Thoracic aorta (tissue), 2 donors: ENCODE measurements around the gene MAN2B2. TPM values are rescaled to one million over a fixed set of nuclear protein-coding genes. Genes with fewer than 3 reads are reported as not detected.

Experiments
- ATAC-seq: fragments of 150-250 bp; one replicate; pipeline ENCODE4 v1.8.0; 2017; ENCODE audit warnings: low read depth; ENCODE audit not compliant: insufficient number of reproducible peaks, low FRiP score
- DNase-seq: peaks from one replicate; pipeline ENCODE4 v3.0.0-alpha.2; 2020; ENCODE audit warnings: low spot score
- H3K27ac ChIP-seq, 2 donors: fragments of 200-600 bp; sonication (generic); 1 replicate in 1 of 2; 2 replicates in 1 of 2; pipeline ENCODE4 v1.5.1; 2016; ENCODE audit warnings: mild to moderate bottlenecking in 2 of 2, moderate library complexity in 2 of 2
- H3K27me3 ChIP-seq: fragments of 200-600 bp; sonication (generic); replicated peaks from 2 replicates; pipeline ENCODE4 v1.6.0; 2016; ENCODE audit warnings: mild to moderate bottlenecking; ENCODE audit not compliant: insufficient read depth
- H3K36me3 ChIP-seq: fragments of 200-600 bp; sonication (generic); one replicate; pipeline ENCODE4 v1.5.1; 2016
- H3K4me1 ChIP-seq, 2 donors: fragments of 200-600 bp; sonication (generic); 1 replicate in 1 of 2; 2 replicates in 1 of 2; pipeline versions ENCODE4 v1.5.1 to v1.6.0; 2016; ENCODE audit warnings: low read depth in 2 of 2, mild to moderate bottlenecking in 1 of 2; ENCODE audit not compliant: control insufficient read depth in 1 of 2
- H3K4me3 ChIP-seq: fragments of 200-600 bp; sonication (generic); 2 replicates; pipeline ENCODE4 v1.5.1; 2016; ENCODE audit warnings: mild to moderate bottlenecking
- H3K9me3 ChIP-seq: fragments of 200-600 bp; sonication (generic); 2 replicates; pipeline ENCODE4 v1.5.1; 2016
- total RNA-seq, 2 donors: library from RNA; depleted of rRNA; stranded (reverse); fragments of >200 nt; gene quantifications; one replicate each; pipeline versions ENCODE4 v1.1.0 to v1.2.3, GENCODE V29; 2016
- TF ChIP-seq, protein P1 (sequence below): fragments of 200-600 bp; sonication (generic); IDR thresholded peaks from one replicate; pipeline ENCODE4 v1.5.1; 2019; ENCODE audit warnings: antibody characterized with exemption

The MAN2B2 gene
- total RNA-seq, 2 donors from 2014 or later: 77.1 to 94.1 TPM

DNA sequence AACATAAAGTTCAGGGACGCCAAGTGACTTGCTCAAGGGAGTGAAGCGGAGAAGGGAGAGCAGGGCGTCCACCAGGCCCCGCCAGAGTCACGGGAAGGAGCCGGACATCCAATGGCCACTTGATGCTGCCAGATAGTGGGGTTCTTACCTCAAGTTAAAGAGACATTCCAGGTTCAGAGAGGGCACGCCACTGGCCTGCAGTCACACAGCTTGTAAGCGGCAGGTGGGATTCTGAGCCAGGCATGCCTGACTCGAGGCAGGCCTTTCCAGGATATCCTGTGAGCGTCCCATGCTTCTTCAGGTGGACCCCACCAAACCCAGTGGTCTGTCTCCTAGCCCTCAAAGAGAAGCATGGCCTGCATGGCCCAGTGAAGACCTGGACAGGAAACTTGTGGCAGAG, 2.4 kb downstream of the MAN2B2 start:
- Histone ChIP-seq H3K9me3 (no peaks in the 10 kb centered on the region), H3K27ac (no peak overlapping the region), H3K4me3 (no peak overlapping the region), H3K36me3 (peaks cover 25% of the 10 kb centered on the region), H3K4me1 (peaks cover 10 to 18% of the 10 kb centered on the region in 2 donors), H3K27me3 (no peaks in the 10 kb centered on the region)
- DNase-seq: no peak
- no peak for ATAC-seq
- TF ChIP-seq, protein P1, sequence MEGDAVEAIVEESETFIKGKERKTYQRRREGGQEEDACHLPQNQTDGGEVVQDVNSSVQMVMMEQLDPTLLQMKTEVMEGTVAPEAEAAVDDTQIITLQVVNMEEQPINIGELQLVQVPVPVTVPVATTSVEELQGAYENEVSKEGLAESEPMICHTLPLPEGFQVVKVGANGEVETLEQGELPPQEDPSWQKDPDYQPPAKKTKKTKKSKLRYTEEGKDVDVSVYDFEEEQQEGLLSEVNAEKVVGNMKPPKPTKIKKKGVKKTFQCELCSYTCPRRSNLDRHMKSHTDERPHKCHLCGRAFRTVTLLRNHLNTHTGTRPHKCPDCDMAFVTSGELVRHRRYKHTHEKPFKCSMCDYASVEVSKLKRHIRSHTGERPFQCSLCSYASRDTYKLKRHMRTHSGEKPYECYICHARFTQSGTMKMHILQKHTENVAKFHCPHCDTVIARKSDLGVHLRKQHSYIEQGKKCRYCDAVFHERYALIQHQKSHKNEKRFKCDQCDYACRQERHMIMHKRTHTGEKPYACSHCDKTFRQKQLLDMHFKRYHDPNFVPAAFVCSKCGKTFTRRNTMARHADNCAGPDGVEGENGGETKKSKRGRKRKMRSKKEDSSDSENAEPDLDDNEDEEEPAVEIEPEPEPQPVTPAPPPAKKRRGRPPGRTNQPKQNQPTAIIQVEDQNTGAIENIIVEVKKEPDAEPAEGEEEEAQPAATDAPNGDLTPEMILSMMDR: no peak

DNA sequence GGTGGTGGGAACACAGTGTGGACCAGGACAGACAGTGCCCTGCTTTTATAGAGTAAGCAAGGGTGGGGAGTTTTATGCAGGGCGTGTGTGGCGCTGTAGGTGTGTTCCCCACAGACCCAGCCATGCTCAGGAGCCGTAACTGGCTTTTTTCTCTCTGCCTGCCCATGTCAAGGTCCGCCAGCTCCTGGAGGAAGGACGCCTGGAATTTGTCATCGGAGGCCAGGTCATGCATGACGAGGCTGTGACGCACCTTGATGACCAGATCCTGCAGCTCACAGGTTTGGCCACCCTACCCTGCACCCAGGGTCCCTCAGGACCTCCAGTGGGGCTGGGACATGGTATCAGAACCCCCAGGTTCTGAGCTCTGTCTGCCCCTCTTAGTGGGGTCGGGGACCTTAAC, 3.2 kb downstream of the MAN2B2 start:
- ATAC-seq: no peak

DNA sequence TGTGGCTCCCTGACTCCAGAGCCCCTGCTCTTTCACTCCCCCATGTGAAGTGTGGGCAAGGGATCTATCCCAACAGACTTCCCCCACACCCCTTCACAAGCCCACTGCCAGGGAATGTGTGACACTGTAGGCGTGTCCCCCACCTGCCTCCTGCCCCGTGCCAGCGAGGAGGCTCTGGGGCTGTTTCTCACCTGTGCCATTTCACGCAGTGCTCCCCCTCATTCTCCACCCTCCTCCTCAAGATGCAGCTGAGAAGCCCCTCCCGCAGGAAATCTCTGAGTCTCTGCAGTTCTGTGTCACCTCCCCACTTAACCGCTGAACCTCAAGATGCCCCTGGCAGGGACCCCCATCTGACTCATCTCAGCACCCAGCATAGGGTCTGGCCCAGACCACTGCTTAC, 5.4 kb downstream of the MAN2B2 start:
- Histone ChIP-seq H3K36me3 (peaks cover 35% of the 10 kb centered on the region), H3K27me3 (no peaks in the 10 kb centered on the region), H3K9me3 (no peaks in the 10 kb centered on the region), H3K4me1 (peaks cover 7 to 12% of the 10 kb centered on the region in 2 donors), H3K27ac (no peak overlapping the region), H3K4me3 (no peak overlapping the region)
- TF ChIP-seq, protein P1: no peak
- DNase-seq (no peak), ATAC-seq (no peak)

More for the DNA sequence above, 3.2 kb downstream of the MAN2B2 start:
- TF ChIP-seq, protein P1: no peak
- Histone ChIP-seq H3K27ac (no peak overlapping the region), H3K4me1 (peaks cover 10 to 18% of the 10 kb centered on the region in 2 donors), H3K4me3 (no peak overlapping the region), H3K27me3 (no peaks in the 10 kb centered on the region), H3K36me3 (peaks cover 25% of the 10 kb centered on the region), H3K9me3 (no peaks in the 10 kb centered on the region)
- DNase-seq: no peak

DNA sequence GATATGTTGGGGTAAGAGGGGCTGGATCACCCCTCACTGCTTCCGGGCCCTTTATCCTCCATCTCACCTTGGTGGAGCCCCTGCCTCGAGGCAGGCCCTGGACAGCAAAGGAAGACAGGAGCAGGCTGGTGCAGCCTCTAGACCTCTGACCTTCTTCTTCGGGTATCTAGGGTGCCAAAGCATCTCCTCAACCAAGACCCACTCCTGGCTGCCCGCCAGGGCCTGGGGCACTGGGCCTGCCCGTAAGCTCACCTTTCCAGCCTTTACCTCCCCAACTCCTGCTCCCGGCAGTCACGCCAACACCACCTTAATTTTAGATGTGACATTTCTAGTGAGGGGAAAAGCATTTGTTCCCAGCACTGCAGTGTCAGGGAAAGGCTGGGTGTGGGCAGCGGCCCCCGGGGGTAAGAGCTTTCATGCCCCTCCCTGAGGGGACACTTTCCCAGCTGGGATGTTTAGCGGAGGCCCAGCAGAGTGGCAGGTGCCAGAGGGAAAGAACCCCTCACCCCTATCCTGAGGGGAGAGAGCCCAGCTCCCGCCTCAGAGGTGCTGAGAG, 6.7 kb downstream of the MAN2B2 start:
- H3K36me3 ChIP-seq: peaks cover 37% of the 10 kb centered on the region
- TF ChIP-seq, protein P1: no peak

DNA sequence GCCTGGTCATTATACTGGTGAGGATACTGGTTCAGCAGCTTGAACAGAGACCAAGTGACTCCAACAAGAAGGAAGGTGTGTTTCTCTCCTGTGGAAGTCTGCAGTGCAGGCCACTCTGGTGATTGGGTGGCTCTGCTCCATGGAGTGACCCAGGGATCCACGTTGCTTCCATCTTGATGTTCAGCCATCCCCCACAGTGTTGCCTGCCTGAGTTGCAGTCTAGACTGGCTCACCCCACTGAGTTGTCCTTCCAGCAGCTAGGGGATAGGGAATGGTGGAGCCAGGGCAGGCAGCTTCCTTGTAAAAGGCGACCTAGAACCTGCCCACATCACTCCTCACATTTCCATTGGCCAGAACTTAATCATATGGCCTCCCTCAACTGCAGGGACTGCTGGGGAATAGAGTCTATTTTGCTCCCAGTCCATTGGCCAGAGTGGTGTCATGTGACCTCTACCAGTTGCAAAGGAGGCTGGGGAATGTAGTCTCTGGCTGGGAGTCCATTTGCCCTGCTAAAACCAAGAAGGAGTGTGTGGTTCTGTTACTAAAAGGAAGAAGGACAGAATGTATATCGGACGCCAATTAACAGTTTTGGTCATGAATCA, 8.0 kb downstream of the MAN2B2 start:
- Histone ChIP-seq H3K4me1 (no peaks in the 10 kb centered on the region), H3K27ac (no peak overlapping the region), H3K36me3 (peaks cover 37% of the 10 kb centered on the region), H3K27me3 (no peaks in the 10 kb centered on the region), H3K9me3 (no peaks in the 10 kb centered on the region), H3K4me3 (no peak overlapping the region)
- ATAC-seq (no peak), DNase-seq (no peak)
- TF ChIP-seq, protein P1: no peak

More for the DNA sequence above, 6.7 kb downstream of the MAN2B2 start:
- Histone ChIP-seq H3K27ac (no peak overlapping the region), H3K4me3 (no peak overlapping the region), H3K27me3 (no peaks in the 10 kb centered on the region), H3K4me1 (no peaks in the 10 kb centered on the region), H3K9me3 (no peaks in the 10 kb centered on the region)
- no peak for DNase-seq
- ATAC-seq: no peak
